DMS53 treated with DMSO at 0.1 percent for 48 hours (cell line): ENCODE data around the gene BCAR1.
"Not testable (repeated sequence)": the region's sequence is repeated elsewhere in the genome, so short reads cannot be mapped to it uniquely, and the experiment has no call there.

Source experiments
- DNase-seq: peaks from one replicate; lab custom pipeline; 2025; ENCODE audit not compliant: unreplicated experiment; lab: John Stamatoyannopoulos, UW

The BCAR1 gene

DNA sequence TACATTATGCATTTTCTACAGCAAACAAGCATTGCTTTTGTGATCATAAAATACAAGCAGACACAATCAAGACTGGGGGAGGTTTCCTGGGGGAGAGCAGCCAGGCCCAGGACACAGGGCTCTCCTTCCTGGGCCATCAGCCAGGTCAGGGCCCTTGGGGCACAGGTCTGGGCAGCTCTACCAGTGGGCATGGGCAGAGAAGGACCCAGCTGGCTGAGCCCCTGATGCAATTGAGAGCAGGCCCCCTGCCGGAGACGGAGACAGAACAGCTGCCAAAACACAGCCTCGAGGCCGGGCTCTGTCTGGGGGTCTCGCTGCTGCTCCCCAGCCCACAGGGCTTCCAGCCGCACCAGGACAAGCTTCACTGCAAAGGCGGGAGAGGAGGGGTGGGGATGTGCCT, 10.8 kb downstream of the BCAR1 start:
- not testable (repeated sequence) for DNase-seq

DNA sequence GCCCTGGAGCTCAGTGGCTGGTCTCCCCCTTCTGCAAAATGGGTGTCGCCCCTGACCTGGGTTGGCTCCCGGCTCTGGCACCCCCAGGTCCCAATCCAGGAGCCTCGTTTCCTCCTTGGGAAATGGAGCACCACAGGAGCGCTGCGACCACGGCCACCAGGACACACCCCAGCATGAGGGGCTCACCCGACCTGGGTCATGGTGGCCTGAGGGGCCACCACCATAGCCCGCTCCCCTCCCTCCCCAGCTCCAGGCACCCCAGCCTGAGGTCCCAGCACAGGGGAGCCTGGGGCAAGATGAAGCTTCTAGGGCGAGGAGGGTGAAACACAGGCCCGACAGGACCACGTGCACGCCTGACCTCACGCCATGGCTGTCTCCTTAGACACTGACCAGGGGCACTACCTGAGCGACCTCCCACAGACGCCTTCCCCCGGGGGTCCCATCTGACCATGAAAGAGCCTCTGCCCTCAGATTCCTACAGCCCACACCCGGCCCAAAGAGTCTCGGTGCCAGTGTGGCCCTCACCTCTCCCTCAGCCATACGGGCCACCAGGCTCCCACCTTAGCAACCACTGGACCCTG, 11.8 kb downstream of the BCAR1 start:
- no peak for DNase-seq

DNA sequence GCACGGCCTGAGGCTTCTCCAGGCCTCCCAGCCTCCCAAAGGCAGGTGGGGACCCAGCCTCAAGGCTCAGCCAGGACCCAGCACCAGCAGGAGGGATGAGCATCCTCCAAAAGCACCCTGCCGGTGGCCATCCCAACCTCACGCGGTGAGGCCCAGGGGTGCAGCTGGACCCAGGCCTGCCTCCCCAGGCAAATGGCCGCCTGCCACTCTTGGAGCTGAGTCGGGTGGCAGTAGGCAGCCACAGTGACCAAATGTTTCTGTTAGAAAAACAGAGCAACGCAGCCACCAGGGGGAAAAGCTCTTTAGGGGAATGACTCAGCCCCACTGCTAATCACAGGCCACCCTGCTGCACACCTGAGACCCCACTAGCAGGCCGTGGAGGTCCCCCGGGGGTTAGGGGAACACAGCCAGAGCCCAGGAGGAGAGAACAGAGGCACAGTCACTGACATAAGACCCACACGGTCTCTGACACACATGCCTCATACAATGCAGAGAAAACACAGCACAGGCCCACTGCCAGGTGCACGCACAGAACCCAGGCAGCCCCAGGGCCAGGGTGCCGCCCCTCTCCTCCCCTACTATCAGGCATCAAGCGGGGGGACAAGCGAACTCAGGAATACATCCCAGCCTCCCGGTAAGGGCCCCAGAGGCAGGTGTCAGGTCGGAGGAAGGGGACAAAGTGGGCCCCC, 12.4 kb downstream of the BCAR1 start:
- DNase-seq, result no peak

DNA sequence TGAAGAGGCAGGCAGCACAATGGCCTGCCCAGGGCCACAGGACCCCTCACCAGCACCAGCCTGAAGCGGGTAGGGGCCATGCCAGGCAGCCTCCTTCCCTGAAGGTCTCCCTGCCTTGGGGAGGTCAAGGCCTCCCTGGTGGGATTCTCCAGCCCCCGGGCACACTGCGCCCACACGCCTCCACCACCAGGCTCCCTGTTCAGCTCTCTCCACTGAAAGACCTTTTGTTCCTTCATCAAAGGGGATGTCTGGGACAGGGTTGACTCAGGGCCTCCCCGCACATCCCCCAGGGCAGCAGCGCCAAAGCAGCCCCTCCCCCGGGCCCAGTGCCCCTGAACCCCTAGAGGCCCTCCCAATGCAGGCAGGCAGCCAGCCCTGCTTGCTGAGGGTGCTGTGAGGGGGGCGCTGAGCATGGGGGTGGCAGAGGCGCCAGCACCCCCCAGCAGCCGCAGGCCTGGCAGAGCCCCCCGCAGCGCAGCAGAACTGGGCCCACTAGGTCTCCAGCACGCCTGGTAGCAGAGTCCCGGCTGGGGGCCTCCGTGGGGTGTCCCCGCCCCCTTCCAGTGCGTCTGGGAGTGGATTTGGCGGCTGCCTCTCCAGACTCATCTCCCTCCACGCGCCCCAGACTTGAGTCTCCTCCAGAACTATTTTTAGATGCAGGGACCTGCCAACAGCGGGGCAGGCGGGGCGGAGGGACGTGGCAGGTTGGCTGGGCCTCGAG, 13.1 kb downstream of the BCAR1 start:
- DNase-seq, result no peak

DNA sequence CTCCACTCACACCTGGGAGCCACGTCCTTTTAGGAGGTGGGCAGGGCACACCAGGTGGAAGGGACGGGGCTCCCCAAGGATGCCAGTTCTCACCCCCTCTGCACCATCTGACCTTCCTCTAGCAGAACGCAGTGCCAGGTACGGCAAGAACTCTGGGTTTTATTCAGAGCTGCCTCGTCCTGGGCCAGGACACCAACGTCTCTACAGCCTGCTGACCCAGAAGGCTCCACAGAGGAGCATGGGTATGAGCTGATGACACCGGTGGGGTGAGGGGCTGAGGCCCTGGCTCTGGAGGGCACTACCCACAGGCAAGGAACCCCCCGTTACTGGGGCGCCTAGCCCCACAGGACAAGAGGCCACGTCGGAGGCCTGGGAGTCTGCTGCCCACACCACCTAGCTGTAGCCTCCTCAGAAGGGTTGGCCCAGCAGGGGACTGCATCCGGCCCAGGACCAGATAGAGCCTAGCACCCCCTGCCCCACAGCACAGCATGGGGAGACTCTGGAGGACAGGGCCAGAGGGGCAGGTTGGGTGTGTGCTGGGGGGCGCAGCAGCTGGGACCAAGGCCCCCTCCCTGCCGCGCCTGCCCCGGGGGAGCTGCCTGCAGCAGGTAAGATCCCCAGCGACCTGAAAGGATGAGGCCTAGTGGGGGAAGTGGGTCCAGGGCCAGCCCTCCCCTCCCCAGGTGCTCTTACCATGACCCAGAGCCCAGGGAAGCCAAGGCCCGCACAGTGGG, 13.9 kb downstream of the BCAR1 start:
- DNase-seq, result no peak

DNA sequence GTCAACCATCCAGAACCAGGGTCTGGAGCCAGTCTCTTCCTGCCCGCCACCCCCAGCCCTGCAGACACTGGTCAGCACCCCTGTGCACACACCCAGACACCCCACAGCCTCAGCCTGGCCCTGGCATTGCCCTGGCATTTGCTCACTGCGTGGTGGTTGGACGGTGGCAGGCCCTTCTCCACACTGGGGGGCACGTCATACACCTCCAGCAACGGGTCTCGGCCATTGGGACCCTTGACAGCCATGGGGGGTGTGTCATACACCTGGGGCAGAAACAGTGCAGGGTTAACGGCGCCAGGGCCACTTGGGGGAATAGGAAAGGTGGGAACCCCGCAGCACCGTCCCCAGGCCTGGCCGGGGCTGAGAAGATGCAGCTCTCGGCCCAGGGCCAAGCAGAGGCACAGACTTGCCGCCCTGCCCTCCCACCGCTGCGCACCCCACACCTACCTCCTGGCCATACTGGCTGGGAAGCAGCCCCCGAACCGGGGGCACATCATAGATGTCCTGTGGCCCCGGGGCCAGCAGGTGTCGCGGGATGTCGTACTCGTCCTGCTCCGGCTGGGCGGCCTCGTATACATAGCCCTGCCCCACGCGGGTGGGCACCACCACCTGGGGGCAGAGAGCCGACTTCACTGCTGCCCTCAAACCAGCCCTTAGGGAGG, 14.6 kb downstream of the BCAR1 start:
- no peak for DNase-seq

DNA sequence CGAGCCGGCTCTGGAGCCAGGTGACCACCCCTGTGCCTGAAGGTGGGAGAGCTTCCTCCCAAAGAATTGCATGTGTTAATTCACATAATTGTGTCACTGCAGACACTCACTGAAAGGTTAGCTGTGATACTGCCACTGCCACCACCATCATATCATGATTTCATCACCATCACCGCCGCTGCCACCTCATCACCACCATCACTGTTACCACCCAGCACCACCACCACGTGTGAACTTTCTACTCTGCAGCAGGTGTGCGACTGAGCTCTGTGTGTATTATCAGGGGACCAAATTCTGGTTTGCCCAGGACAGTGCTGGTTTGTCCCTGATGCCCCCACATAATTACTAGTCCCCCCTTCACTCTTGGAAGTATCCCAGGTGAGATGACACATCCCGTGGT, 15.2 kb downstream of the BCAR1 start:
- DNase-seq, result no peak

DNA sequence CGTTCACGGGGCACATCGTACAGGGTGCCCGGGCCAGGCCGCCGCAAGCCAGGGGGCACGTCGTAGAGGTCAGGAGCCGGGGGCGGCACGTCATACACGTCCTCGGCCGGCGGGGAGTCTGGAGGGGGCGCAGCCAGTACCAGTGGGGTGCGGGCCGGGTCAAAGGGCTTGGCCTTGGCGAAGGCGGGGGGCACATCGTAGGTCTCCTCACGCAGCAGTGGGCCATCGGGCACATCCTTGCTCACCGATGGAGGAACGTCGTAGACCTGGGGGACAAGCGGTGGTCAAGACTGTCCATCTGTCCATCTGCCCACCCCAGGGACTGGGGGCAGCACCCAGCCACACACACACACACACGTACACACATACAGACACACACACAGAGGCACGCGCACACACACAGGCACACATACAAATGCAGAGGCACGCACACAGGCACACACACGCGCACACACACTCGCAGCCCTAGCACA, 15.7 kb downstream of the BCAR1 start:
- DNase-seq, result no peak

DNA sequence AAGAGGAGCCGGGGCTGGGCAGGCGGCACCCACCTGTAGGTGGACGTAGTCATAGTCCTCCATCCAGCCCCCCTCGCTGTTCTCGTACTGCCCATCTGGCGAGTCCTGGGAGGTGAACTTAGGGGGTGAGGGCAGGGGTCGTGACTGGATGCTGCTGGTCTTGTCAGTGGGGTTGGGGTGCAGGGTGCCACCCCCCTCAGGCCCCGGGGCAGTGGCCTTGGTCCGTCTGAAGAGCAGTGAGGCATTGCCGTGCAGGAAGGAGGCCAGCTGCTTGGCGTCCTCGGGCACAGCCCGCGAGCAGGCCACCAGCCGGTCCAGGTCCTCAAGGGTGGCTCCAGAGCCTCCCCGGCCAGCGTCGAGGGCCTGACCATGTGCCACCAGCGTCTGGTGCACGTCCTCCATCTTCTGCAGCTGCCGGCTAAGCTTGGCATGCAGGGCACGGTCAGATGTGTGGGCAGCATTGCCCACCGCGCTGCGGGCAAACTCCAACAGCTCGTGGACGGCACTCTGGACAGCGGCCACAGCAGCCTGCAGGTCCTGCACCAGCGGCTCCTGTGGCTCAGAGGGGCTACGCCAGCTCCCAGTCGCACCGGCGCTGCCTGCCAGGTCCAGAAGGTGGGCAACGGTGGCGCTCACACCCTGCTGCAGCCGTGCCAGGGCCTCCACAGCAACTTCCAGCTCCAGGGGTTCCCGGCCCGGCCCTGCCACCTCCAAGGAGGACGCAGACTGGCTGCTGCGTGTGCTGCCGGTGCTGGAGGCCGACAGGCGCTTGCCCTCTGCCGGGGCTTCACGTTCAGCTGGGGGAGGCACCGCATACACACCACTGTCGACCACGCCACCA, 16.3 kb downstream of the BCAR1 start:
- no peak for DNase-seq

DNA sequence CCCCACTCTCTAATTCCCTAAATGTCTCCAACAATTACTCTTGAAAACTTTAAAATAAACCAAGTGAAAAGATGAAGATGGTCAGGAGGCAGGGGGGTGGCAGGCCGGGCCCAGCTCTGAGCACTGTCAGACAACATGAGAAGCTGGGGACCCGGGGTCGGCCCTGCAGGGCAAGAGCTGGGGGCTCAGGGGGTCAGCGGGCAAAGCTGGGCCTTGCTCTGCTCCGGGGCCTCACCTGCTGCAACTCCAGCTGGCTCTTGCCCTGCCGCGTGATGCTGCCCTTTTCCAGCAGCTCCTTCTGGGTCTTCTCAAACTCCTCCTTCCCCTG, 17.8 kb downstream of the BCAR1 start:
- no peak for DNase-seq

DNA sequence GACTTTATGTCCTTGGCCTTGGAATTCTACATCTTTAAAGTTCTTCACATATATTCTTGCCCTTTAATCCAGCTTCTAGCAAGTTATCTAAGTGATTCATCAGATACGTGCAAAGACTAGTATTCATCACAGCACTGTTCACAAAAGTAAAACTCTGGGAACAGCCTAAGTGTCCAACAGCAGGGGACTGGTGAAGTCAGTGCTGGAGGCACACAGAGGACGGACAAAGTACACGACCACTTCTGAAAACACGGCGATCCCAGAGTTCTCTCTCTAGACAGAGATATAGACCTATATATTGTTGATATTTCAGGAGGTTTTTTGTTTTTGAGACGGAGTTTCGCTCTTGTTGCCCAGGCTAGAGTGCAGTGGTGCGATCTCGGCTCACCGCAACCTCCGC, 19.9 kb downstream of the BCAR1 start:
- DNase-seq, result no peak

DNA sequence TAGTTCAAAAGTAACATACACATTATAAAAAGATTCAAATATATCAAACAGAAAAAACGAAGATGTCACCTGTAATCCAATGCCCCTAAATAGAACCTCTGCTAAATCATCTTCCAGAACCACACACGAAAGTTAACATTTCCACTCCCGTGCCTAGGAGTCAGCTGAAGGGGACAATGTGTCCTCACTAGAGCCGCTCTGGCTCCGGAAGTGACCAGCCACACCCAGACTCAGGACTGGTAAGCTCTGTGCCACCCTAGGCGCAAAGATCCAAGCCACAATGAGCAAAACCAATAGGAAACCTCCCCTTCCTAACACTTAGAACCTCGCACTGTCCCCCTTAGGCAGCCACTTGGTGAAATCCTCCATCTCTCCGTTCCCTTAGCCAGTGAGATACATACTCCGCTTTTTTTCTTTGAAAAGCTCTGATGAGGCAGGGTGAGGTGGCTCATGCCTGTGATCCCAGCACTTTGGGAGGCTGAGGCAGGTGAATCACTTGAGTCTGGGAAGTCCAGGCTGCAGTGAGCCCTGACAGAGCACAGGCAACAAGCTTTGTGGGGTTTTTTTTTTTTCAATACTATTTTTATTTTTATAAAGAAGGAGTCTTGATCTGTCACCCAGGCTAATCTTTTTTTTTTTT, 20.8 kb downstream of the BCAR1 start:
- DNase-seq, result no peak

DNA sequence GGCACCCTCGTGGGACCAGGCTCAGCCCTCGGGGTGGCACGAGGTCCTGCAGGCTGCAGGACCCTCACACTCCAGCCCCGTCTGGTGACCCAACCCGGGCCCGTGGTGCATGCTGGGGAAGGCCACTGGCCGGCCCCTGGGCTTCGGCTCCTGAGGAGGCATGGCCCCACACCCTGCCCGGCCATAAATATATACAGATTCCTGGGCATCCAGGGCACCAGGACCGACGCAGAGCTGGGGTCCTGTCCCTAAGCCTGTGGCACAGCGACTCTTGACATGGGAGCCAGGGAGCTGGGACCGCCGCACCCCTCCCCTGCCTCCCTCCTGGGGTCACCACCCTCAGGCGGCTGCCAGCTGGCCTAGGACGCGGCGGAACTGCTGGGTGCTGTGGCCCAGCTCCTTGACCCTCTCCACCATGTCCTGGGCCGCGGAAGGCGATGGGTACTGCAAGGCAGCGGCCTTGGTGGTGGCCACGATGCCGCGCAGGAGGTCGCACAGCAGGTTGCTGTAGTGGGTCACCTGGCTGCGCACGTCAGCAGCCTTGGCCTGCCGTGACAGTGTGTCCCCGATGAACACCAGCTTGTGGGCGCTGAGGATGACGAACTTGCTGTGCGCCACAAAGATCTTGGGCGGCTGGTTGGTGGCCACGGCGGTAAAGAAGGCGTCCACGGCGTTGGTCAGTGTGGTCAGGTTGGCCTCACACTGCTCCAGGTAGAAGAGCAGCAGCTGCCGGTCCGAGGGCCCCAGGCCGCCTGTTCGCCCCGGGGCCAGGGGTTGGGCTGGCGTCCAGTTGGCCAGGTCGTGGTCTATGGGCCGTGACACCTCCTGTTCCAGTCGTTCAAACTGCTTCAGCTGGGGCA, 22.0 kb downstream of the BCAR1 start:
- DNase-seq, result no peak

DNA sequence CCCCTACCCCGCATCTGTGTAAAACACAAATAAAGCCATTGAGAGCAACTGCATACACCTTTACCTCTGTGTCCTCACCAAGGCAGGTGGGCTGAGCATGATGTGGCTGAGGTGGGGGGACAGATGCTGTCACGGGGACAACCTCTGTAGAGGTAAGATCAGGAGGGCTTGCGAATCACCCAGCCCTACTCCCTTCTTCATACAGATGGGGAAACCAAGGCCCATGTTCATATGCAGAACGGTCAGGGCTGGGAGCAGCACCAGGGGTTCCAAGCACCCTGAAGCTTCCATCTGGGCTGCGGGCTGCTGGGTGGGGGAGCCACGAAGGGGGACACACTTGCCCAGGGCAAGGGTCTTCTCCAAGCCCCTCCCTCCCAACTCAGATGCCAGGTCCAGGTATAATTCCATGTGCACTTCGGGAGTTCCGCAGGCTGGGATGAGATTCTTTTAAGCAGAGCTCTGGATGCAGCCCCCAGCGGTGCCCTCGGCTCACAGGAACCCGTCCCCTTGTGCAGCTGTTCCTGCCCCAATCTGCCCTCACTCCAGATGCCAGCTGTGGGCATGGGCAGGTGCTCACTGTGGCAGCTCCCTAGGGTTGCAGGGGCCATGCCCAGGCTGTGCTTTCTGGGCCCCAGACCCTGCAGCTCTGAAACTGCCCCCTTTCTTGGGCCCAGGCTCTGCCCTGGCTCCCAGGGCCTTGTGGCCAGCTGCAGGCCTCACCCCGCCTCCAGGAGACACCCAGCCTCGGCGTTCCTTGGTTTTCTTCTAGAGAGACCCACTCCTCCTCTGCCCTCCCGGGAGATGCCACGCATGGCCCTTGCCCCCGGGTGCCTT, 23.1 kb downstream of the BCAR1 start:
- DNase-seq, result no peak

DNA sequence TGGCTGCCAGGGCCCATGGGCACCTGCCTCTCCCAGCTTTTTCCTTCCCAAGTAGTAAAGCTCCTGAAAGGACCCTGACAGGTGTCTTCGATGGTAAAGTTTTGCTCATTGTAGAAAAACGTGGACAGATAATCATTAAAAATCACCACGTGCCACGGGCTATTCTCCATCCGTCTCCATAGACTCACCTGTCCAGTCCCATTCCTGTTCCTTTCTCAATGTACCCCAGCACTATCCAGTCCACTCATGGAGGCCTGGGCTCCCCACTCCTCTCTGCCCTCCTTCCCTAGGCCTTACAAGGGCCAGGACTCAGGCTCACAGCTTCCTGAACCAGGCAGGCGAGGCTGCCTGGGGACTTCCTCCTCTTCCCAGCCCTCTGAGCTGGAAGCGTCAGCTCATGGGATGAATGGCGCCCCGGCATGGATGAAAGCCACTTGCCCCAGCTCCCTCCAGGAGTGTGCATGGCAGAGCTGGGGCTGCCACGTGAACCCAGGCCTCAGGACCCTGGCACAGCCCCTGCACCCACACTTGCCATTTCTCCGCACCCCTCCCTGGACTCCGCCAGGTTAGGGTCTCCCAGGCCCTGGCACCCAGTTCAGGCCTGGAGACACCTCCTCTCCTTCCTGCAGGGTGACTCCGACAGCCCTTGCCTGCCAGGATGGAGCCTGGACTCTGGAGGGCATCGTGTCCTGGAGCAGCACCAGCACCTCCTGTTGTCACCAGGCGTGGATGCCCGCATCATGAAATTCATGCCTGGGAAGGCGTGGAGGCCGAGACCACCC, 23.9 kb downstream of the BCAR1 start:
- no peak for DNase-seq

DNA sequence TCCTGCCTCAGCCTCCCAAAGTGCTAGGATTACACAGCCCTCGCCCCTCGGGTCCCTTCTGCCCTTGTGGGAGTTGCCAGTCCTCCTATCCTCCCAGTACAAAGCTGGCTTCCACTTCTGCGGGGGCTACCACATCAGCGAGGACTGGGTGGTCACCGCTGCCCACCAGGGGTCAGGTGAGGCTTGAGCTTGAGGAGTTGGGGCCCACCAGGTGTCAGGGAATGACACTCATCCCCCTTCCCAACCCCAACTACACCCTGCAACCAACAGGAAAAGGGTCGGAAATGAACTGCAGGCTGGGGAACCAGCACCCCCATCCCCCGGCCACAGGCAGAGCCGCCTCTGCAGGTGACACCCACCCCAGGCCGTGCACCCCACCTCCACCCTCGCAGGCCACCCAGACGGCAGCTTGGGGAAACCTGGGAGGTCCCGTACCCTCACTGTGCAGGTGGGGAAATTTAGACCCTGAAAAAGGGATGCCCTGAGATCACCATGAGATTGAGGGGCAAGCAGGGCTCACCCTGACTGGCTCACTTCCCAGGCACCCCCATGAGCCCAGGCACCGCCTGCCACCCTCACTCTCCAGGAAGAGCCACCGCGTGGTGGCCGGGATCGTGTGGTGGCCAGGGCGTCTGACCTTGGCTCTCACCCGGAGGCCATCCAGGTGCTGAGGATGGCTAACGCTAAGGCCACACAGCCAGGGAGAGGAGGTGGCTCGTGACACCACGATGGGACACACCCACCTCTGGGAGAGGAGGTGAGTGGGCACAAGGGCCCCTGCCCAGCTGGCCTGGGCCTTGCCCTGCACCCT, 24.7 kb downstream of the BCAR1 start:
- DNase-seq, result no peak
